Suppressor macrophage treated with lipopolysaccharide for 1 hour (primary cell): ENCODE data around the gene PABPN1.

Experiments
- DNase-seq, 3 donors: peaks; one replicate each; pipeline ENCODE4 v3.0.0-alpha.2; 2020 to 2022

Gene PABPN1

GRCh38 chr14:23327947-23328744 lies 6.9 kb downstream of the PABPN1 start:
- DNase-seq = peak; percentile 84 to 87 (median 85)

- no peak for DNase-seq
Measured at GRCh38 chr14:23335623-23336022, 14.4 kb downstream of the PABPN1 start.

- no peak for DNase-seq
Measured at GRCh38 chr14:23339506-23340268, 18.4 kb downstream of the PABPN1 start.

GRCh38 chr14:23344481-23344880 lies 23.2 kb downstream of the PABPN1 start:
- no peak for DNase-seq

GRCh38 chr14:23345987-23346692 lies 24.9 kb downstream of the PABPN1 start:
- no peak for DNase-seq

- no peak for DNase-seq
Measured at GRCh38 chr14:23346693-23347405, 25.6 kb downstream of the PABPN1 start.

- DNase-seq = no peak
Measured at GRCh38 chr14:23347406-23348296, 26.4 kb downstream of the PABPN1 start.

- no peak for DNase-seq
Measured at GRCh38 chr14:23348297-23348655, 27.0 kb downstream of the PABPN1 start.

GRCh38 chr14:23349156-23349845 lies 28.0 kb downstream of the PABPN1 start:
- DNase-seq = no peak

- DNase-seq = no peak
Measured at GRCh38 chr14:23351681-23352505, 30.6 kb downstream of the PABPN1 start.

- peak; percentile 25 to 43 (median 30) for DNase-seq
Measured at GRCh38 chr14:23352506-23353432, 31.5 kb downstream of the PABPN1 start, which contains the start of gene SLC22A17. SLC22A17 (minus strand) TSS chr14:23352887.

- no peak for DNase-seq
Measured at GRCh38 chr14:23353433-23353780, 32.1 kb downstream of the PABPN1 start.

- no peak for DNase-seq
Measured at GRCh38 chr14:23354990-23355389, 33.7 kb downstream of the PABPN1 start.

- DNase-seq = no peak
Measured at GRCh38 chr14:23355871-23356435, 34.7 kb downstream of the PABPN1 start.

- DNase-seq = no peak
Measured at GRCh38 chr14:23356662-23357061, 35.4 kb downstream of the PABPN1 start.

GRCh38 chr14:23357261-23357660 lies 36.0 kb downstream of the PABPN1 start:
- DNase-seq = no peak

- no peak for DNase-seq
Measured at GRCh38 chr14:23358042-23358441, 36.8 kb downstream of the PABPN1 start.

GRCh38 chr14:23358553-23359166 lies 37.4 kb downstream of the PABPN1 start:
- DNase-seq = no peak
